Middle frontal gyrus (tissue), 1 donor: ENCODE data around the gene NXPE3.
"Not testable (repeated sequence)": the region's sequence is repeated elsewhere in the genome, so short reads cannot be mapped to it uniquely, and the experiment has no call there.

Experiments
- DNase-seq: peaks from one replicate; pipeline ENCODE4 v3.0.0-alpha.2; 2015; ENCODE audit warnings: low spot score; ENCODE audit errors: extremely low spot score

Gene NXPE3

GRCh38 chr3:101851850-101852714, 73.1 kb downstream of the NXPE3 start:
- DNase-seq: no peak

DNA sequence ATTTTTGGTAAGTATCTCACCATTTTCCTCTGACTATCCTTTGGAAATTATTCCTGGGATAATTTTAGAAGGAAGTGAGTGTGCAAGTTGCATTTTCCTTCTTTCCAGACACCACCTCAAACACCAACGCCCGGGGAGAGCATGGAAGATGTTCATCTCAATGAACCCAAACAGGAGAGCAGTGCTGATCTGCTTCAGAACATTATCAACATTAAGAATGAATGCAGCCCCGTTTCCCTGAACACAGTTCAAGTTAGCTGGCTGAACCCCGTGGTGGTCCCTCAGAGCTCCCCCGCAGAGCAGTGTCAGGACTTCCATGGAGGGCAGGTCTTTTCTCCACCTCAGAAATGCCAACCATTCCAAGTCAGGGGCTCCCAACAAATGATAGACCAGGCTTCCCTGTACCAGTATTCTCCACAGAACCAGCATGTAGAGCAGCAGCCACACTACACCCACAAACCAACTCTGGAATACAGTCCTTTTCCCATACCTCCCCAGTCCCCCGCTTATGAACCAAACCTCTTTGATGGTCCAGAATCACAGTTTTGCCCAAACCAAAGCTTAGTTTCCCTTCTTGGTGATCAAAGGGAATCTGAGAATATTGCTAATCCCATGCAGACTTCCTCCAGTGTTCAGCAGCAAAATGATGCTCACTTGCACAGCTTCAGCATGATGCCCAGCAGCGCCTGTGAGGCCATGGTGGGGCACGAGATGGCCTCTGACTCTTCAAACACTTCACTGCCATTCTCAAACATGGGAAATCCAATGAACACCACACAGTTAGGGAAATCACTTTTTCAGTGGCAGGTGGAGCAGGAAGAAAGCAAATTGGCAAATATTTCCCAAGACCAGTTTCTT, 74.2 kb downstream of the NXPE3 start:
- DNase-seq: no peak

GRCh38 chr3:101853982-101854381, 75.0 kb downstream of the NXPE3 start:
- no peak for DNase-seq

DNA sequence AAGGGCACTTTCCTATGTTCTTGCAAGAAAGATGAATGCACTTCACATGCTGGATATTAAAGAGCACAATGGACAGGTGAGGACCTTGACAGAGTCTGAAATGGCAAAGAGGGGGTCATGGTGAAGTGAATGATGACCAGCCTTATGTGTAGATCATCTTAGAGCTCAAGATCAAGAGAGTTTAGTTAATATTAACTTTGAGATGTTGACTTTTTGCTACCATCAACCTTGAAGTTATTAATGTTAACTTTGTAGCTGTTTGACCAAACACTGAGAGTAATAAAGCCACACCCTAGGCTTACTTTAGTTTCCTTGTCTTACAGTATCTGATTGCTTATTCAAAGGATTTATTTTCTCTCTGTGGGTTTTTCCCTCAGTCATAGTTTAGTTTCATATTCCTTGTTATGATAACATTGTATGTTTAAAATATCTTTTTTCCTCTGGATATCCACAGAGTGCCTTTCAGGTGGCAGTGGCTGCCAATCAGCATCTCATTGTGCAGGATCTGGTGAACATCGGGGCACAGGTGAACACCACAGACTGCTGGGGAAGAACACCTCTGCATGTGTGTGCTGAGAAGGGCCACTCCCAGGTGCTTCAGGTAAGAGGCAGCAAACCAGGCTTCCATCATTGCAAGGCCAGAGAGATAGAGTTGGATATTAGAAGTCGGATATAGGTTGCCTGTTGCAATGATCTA, 75.7 kb downstream of the NXPE3 start:
- DNase-seq: no peak

DNA sequence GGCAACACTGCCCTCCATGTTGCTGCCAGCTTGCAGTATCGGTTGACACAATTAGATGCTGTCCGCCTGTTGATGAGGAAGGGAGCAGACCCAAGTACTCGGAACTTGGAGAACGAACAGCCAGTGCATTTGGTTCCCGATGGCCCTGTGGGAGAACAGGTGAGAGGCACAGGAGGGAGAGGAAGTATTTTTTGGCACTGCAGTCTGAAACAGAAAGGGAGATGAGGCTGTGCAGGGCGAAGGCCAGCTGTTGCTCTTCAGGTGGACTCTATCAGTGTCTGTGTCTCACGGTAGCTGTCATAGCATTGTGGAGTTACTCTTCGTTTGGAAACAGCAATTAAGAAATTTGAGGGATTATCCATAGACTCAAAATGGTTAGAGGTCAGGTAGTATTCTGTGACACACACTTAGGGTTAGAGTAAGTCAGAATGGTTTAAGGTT, 78.3 kb downstream of the NXPE3 start:
- DNase-seq: no peak

GRCh38 chr3:101858464-101859030, 79.5 kb downstream of the NXPE3 start:
- DNase-seq: no peak

- DNase-seq: no peak
These were observed 81.0 kb downstream of the NXPE3 start for GRCh38 chr3:101859882-101860448.

- DNase-seq: no peak
These were observed 82.3 kb downstream of the NXPE3 start for GRCh38 chr3:101861212-101861788.

- no peak for DNase-seq
These were observed 82.9 kb downstream of the NXPE3 start for GRCh38 chr3:101861789-101862415.

GRCh38 chr3:101862416-101863165, 83.6 kb downstream of the NXPE3 start:
- DNase-seq: no peak

DNA sequence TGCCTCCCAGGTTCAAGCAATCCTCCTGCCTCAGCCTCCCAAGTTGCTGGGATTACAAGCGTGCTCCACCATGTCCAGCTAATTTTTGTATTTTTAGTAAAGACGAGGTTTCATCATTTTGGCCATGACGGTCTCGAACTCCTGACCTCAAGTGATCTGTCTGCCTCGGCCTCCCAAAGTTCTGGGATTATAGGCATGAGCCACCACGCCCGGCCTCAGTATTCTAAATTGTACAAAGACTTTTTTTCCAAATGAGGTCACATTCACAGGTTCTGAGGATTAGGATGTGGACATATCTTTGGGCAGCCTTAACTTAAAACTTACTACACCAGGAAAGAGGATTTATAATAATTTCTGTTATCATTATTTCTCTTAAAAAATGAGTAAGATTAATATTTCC, 85.9 kb downstream of the NXPE3 start:
- not testable (repeated sequence) for DNase-seq

- no peak for DNase-seq
These were observed 86.9 kb downstream of the NXPE3 start for GRCh38 chr3:101865751-101866509.

DNA sequence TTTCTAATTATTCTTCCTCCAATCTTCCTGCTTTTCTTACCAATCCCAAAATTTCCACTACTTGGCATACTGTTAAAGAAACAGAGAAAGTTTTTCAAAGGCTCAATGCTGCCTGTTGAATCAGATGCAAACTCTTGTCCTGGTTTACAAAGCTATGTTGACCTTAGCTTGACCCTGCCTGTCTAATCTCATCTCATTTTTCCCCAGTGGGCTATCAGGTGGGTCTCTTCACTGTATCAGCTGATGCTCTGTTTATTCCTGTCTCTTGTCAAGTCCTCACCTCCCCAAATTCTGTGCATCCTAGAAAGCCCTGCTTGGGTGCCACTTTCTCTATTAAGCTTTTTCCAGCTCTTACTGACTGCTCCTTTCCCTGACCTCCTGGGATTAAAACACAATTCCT, 88.5 kb downstream of the NXPE3 start:
- DNase-seq: no peak

DNA sequence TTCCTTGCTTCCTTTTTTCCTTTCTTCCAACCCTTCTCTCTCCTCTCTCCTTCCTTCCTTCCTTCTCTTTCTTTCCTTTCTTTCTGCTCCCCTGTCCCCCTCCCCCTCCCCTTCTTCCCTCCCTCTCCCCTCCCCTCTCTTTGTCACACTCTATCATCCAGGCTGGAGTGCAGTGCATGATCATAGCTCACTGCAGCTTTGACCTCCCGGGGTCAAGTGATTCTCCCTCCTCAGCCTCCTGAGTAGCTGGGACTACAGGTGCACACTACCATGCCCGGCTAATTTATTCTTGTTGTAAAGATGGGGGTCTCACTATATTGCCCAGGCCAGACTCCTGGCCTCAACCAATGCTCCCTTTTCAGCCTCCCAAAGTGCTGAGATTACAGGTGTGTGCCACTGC, 89.0 kb downstream of the NXPE3 start:
- DNase-seq: no peak

DNA sequence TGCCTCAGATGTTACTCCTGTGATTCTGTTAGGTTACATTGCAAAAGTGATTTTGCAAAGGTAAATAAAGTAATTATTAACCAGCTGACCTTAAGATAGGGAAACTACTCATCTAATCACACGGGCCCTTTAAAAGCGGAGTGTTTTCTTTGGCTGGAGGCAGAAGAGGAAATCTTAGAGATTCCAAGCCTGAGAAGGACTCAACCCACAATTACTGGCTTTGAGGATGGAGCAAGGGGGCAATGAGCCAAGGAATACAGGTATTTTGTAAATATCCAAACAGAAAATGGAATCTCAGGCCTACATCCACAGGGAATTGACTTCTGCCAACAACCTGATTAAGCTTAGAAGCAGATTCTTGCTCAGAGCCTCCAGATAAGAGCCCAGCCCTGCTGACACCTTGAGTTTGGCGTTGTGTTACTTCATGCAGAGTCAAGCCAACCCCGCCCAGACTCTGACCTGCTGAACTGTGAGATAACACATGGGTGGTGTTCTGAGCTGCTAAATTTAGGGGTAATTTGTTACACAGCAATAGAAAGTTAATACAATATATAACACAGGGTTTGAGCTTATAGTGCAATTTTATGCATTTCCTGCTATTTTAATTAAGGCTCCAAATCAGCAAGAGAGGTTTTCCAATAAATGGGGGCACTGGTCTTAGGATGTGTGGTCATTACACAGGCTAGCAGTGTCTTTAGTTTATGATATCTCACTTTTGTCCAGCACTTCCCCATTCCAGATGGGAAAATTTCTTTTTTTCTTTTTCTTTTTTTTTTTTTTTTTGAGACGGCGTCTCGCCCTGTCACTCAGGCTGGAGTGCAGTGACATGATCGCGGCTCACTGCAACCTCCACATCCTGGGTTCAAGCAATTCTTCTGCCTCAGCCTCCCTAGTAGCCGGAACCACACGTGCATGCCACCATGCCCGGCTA, 89.8 kb downstream of the NXPE3 start:
- no peak for DNase-seq

- no peak for DNase-seq
These were observed 91.1 kb downstream of the NXPE3 start for GRCh38 chr3:101870138-101870537.

GRCh38 chr3:101873619-101874018, 94.6 kb downstream of the NXPE3 start:
- DNase-seq: no peak

DNA sequence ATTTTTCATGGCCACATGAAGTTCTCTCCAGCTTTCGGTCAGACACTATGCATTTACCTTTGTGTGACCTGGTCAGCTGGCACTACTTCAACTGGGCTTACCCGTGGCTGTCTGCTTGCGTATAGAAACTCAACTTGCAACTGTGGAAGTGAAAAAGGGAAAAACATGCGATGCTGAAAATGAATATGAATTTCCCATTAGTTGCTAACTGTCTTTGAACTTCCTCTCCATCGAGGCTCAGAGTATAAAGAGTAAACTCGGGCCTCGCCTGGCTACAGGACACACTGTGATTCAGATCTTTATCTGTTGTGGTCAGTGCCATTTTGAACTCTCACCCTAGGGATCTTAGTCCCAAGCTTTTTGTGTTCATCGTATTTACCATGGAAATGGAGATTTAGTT, 97.1 kb downstream of the NXPE3 start:
- DNase-seq: no peak
